ENCODE data around the gene ST6GALNAC4.

The ST6GALNAC4 gene

DNA sequence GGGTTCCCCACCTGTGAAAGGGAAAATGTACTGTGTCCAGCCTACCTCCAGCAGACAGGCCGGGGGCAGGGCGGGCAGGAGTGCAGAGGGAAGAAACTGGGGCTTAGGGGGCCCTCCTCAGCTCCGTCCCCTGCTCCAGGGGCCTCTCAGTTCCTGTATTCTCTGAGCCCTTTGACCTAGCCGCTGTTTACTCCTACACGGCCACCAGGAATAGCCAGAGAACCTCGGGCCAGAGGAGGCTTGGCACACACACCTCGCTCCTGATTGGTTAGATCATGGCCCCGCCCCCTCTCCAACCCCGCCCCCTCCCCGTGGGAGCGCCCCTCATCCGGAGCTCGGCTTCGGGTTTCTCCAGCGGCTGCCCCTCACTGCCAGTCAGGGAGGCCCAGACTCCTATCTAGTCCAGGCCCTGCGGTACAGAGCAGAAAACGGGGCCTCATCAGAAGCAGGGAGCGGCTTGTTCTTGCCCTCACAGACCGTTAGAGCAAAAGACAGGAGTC, 19.6 kb downstream of the ST6GALNAC4 start:
- FAIRE-seq (no peak), DNase-seq (ENCODE audit: insufficient read length, low spot score) (peak; percentile 65)
- TF ChIP-seq POU2F2 (IDR thresholded peaks at IDR 0.05; ENCODE audit: low read depth, low read length) (no peak), SPI1 (IDR thresholded peaks at IDR 0.05; ENCODE audit: low read depth, low read length) (peak; percentile 22; the same call in 1 of the 2 replicates), PAX5 (IDR thresholded peaks at IDR 0.05; ENCODE audit: insufficient read depth, low read length, severe bottlenecking) (no peak), POLR2AphosphoS5 (IDR thresholded peaks at IDR 0.05; ENCODE audit: low read depth, low read length) (no peak), TAF1 (IDR thresholded peaks at IDR 0.05; ENCODE audit: low read depth, low read length) (no peak), POLR2A (IDR thresholded peaks at IDR 0.05; ENCODE audit: low read depth, low read length) (no peak)

DNA sequence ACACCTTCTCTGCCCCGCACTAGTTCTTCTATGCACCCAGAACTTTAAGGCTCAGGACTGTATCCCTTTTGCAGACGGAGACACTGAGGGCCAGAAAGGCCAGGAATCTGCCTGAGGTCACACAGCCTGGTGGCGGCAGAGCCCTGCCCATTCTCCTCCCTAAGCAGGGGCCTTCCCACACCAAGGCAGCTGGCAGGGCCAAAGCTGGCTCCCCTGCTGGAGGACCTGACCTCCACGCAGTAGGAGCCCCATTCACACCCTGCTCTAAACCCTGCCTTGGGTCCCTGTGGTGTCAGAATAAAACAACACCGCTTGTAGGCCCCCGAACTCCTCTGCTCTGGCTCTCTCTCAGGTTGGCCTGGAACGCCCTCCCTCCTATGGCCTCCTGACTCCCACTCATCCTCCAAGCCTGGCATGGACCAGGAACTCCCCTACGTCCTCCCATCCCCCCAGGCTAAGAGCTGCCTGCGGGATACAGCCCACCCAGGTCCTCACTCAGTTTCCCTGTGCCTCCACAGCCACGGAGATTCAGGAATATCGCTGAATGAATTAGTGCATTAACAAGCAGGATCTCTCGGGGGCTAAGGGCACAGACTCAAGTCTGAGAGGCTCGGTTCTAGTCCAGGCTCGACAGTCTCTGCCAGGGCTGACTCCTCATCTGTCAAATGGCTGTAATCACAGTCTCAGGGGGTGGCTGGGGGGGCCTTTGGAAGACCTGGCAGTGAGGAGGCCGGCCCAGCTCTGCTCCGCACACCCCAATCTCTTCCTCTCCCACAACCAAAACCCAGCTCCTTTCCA, 20.2 kb downstream of the ST6GALNAC4 start:
- no peak for FAIRE-seq
- no peak for DNase-seq (ENCODE audit: insufficient read length, low spot score)

DNA sequence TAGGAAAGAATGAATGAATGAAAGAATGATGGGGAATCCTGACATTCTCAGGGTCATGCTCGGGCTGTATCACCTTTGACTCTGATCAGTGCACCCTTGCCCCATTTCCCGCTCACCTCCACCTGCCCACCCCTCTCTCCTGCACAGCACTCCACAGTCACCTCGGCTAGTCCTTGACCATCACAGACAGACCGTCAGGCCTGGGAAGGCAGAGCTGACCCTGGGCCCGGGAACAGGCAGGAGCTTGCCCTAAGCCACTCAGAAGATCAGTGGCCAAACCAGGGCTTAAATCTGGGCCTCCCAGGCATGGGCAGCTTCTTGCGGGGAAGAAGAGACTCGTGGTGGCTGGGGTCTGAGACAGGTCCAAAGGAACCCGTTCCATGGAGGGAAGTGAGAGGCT, 21.0 kb downstream of the ST6GALNAC4 start:
- FAIRE-seq: no peak
- no peak for TF ChIP-seq POLR2AphosphoS5 (IDR thresholded peaks at IDR 0.05; ENCODE audit: low read depth, low read length)
- no peak for TF ChIP-seq SPI1 (IDR thresholded peaks at IDR 0.05; ENCODE audit: low read depth, low read length)
- TF ChIP-seq POLR2A (IDR thresholded peaks at IDR 0.05; ENCODE audit: low read depth, low read length): no peak
- TF ChIP-seq PAX5 (IDR thresholded peaks at IDR 0.05; ENCODE audit: insufficient read depth, low read length, severe bottlenecking): no peak
- TF ChIP-seq POU2F2 (IDR thresholded peaks at IDR 0.05; ENCODE audit: low read depth, low read length): no peak
- TF ChIP-seq TAF1 (IDR thresholded peaks at IDR 0.05; ENCODE audit: low read depth, low read length): no peak
- no peak for DNase-seq (ENCODE audit: insufficient read length, low spot score)

More for the DNA sequence above, 20.2 kb downstream of the ST6GALNAC4 start:
- TF ChIP-seq SPI1 (IDR thresholded peaks at IDR 0.05; ENCODE audit: low read depth, low read length) (no peak), TAF1 (IDR thresholded peaks at IDR 0.05; ENCODE audit: low read depth, low read length) (no peak), PAX5 (IDR thresholded peaks at IDR 0.05; ENCODE audit: insufficient read depth, low read length, severe bottlenecking) (no peak), POLR2AphosphoS5 (IDR thresholded peaks at IDR 0.05; ENCODE audit: low read depth, low read length) (no peak), POU2F2 (IDR thresholded peaks at IDR 0.05; ENCODE audit: low read depth, low read length) (no peak), POLR2A (IDR thresholded peaks at IDR 0.05; ENCODE audit: low read depth, low read length) (no peak)

GRCh38 chr9:127893392-127893791, 23.4 kb downstream of the ST6GALNAC4 start:
- FAIRE-seq (no peak), DNase-seq (ENCODE audit: insufficient read length, low spot score) (no peak)
- TF ChIP-seq SPI1 (IDR thresholded peaks at IDR 0.05; ENCODE audit: low read depth, low read length) (no peak), PAX5 (IDR thresholded peaks at IDR 0.05; ENCODE audit: insufficient read depth, low read length, severe bottlenecking) (no peak), TAF1 (IDR thresholded peaks at IDR 0.05; ENCODE audit: low read depth, low read length) (no peak), POLR2AphosphoS5 (IDR thresholded peaks at IDR 0.05; ENCODE audit: low read depth, low read length) (no peak), POU2F2 (IDR thresholded peaks at IDR 0.05; ENCODE audit: low read depth, low read length) (no peak), POLR2A (IDR thresholded peaks at IDR 0.05; ENCODE audit: low read depth, low read length) (no peak)

GRCh38 chr9:127892831-127893230, 24.0 kb downstream of the ST6GALNAC4 start:
- no peak for DNase-seq (ENCODE audit: insufficient read length, low spot score)
- TF ChIP-seq POU2F2 (IDR thresholded peaks at IDR 0.05; ENCODE audit: low read depth, low read length) (no peak), PAX5 (IDR thresholded peaks at IDR 0.05; ENCODE audit: insufficient read depth, low read length, severe bottlenecking) (no peak)
- FAIRE-seq: no peak

- no peak for FAIRE-seq
- DNase-seq (ENCODE audit: insufficient read length, low spot score): no peak
- no peak for TF ChIP-seq PAX5 (IDR thresholded peaks at IDR 0.05; ENCODE audit: insufficient read depth, low read length, severe bottlenecking)
- no peak for TF ChIP-seq TAF1 (IDR thresholded peaks at IDR 0.05; ENCODE audit: low read depth, low read length)
Observed at GRCh38 chr9:127890053-127890452, 26.8 kb downstream of the ST6GALNAC4 start.

DNA sequence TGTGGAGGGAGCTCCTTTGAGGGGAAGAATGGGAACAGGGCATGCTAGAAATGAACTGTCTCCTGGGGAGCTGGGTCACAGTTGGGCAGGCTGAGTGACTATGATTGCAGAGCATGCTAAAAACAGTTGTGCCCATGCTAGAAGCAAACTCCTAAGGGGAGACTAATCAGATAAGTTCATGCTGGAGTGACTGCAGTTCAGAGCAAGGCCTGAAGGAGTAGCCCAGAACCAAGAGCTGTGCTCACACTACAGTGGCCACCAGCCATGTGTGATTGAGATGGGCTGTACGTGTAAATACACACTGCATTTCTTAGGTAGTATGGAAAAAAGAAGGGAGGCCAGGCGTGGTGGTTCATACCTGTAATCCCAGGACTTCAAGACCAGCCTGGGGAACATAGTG, 29.0 kb downstream of the ST6GALNAC4 start:
- DNase-seq (ENCODE audit: insufficient read length, low spot score) (no peak), FAIRE-seq (peak; percentile 76)
- TF ChIP-seq POLR2AphosphoS5 (IDR thresholded peaks at IDR 0.05; ENCODE audit: low read depth, low read length) (no peak), TAF1 (IDR thresholded peaks at IDR 0.05; ENCODE audit: low read depth, low read length) (no peak), POU2F2 (IDR thresholded peaks at IDR 0.05; ENCODE audit: low read depth, low read length) (no peak), POLR2A (IDR thresholded peaks at IDR 0.05; ENCODE audit: low read depth, low read length) (no peak), SPI1 (IDR thresholded peaks at IDR 0.05; ENCODE audit: low read depth, low read length) (no peak), PAX5 (IDR thresholded peaks at IDR 0.05; ENCODE audit: insufficient read depth, low read length, severe bottlenecking) (no peak)

- DNase-seq (ENCODE audit: insufficient read length, low spot score) (no peak), FAIRE-seq (peak; percentile 28)
- no peak for TF ChIP-seq SPI1 (IDR thresholded peaks at IDR 0.05; ENCODE audit: low read depth, low read length)
- TF ChIP-seq TAF1 (IDR thresholded peaks at IDR 0.05; ENCODE audit: low read depth, low read length): no peak
- no peak for TF ChIP-seq POU2F2 (IDR thresholded peaks at IDR 0.05; ENCODE audit: low read depth, low read length)
- TF ChIP-seq PAX5 (IDR thresholded peaks at IDR 0.05; ENCODE audit: insufficient read depth, low read length, severe bottlenecking): no peak
- TF ChIP-seq POLR2AphosphoS5 (IDR thresholded peaks at IDR 0.05; ENCODE audit: low read depth, low read length): no peak
- TF ChIP-seq POLR2A (IDR thresholded peaks at IDR 0.05; ENCODE audit: low read depth, low read length): no peak
Observed at GRCh38 chr9:127886401-127886972, 30.4 kb downstream of the ST6GALNAC4 start.

DNA sequence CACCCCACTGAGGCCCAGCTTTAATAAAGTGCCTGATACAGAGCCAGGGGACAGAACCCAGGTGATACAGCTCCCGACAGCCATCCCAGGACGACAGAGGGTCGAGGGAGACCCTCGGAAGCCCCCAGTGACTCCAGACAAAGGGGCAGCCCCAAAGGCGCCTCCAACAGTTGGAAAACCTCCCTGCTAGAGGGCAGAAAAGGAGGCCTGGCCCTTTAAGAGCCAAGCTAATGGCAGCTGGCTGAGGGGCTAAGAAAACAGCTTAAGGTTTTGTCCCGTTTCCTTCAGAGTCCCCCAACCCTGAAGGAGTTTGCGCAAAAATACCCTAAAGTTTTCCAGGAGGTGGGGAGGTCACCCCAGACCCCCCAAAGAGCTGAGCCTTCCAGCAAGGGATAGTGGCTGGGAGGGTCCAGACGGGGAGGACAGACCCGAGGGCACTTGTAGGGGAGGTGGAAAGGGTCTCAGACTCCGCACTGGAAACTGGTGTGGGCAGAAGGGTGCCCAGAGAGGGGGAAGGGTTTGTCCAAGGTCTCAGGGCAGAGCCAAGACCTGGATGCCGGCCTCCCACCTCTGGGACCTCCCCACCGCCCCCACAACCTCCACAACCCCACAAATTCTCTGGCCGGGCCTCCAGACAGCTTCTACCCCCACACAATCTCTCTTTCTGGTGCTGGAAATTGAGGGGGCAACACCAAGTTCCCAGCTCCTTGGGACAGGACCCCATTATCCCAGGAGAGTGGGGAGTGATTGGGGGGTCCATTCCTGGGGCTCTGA, 31.1 kb downstream of the ST6GALNAC4 start:
- TF ChIP-seq TAF1 (IDR thresholded peaks at IDR 0.05; ENCODE audit: low read depth, low read length) (no peak), SPI1 (IDR thresholded peaks at IDR 0.05; ENCODE audit: low read depth, low read length) (no peak), PAX5 (IDR thresholded peaks at IDR 0.05; ENCODE audit: insufficient read depth, low read length, severe bottlenecking) (no peak), POLR2AphosphoS5 (IDR thresholded peaks at IDR 0.05; ENCODE audit: low read depth, low read length) (no peak), POU2F2 (IDR thresholded peaks at IDR 0.05; ENCODE audit: low read depth, low read length) (no peak), POLR2A (IDR thresholded peaks at IDR 0.05; ENCODE audit: low read depth, low read length) (no peak)
- DNase-seq (ENCODE audit: insufficient read length, low spot score): no peak
- FAIRE-seq: no peak
